GM12878 (cell line): ENCODE data around the gene SCAMP5. TPM values are rescaled to one million over a fixed set of nuclear protein-coding genes. Genes with fewer than 3 reads are reported as not detected.
A peak's percentile ranks its signal among the peaks of the same experiment; 100 is the strongest.

Experiments
- GATAD2B ChIP-seq: fragments of 450-650 bp; conservative IDR thresholded peaks from 2 replicates; pipeline ENCODE4 v1.6.1; 2017; ENCODE audit warnings: low read depth, mild to moderate bottlenecking, moderate library complexity
- HDGF ChIP-seq: fragments of 450-650 bp; IDR thresholded peaks from 2 replicates; pipeline ENCODE4 v1.6.1; 2016; ENCODE audit warnings: antibody characterized with exemption
- JUNB ChIP-seq: IDR thresholded peaks from 2 replicates; pipeline ENCODE4 v1.6.1; 2016; ENCODE audit warnings: antibody characterized with exemption, mild to moderate bottlenecking
- KLF5 ChIP-seq: fragments of 450-650 bp; IDR thresholded peaks from 2 replicates; pipeline ENCODE4 v1.6.1; 2014; ENCODE audit warnings: mild to moderate bottlenecking; ENCODE audit not compliant: partially characterized antibody
- MYB ChIP-seq: fragments of 150-350 bp; IDR thresholded peaks from 2 replicates; pipeline ENCODE4 v1.6.1; 2014; ENCODE audit warnings: mild to moderate bottlenecking, low read depth, low read length, borderline replicate concordance
- MYC ChIP-seq: IDR thresholded peaks from 2 replicates; pipeline ENCODE4 v1.6.1; 2011; ENCODE audit warnings: mild to moderate bottlenecking, low read length, moderate library complexity, inconsistent platforms; ENCODE audit not compliant: insufficient read depth, insufficient replicate concordance, insufficient read length, severe bottlenecking
- POLR2AphosphoS2 ChIP-seq: IDR thresholded peaks from 2 replicates; pipeline ENCODE4 v1.6.1; 2011; ENCODE audit warnings: low read depth, mild to moderate bottlenecking, low read length, improper control_type of control experiment, moderate library complexity
- REST ChIP-seq: IDR thresholded peaks from 2 replicates; pipeline ENCODE4 v1.6.1; 2012; ENCODE audit warnings: mild to moderate bottlenecking, low read depth, low read length
- SKIL ChIP-seq: fragments of 450-650 bp; IDR thresholded peaks from 2 replicates; pipeline ENCODE4 v1.6.1; 2017; ENCODE audit warnings: mild to moderate bottlenecking, low read depth, inconsistent platforms; ENCODE audit not compliant: poor library complexity, severe bottlenecking
- TARDBP ChIP-seq: IDR thresholded peaks from 2 replicates; pipeline ENCODE4 v1.6.1; 2016; ENCODE audit warnings: borderline replicate concordance
- ZNF207 ChIP-seq: fragments of 450-650 bp; IDR thresholded peaks from 2 replicates; pipeline ENCODE4 v1.6.1; 2014; ENCODE audit warnings: antibody characterized with exemption, mild to moderate bottlenecking, borderline replicate concordance
- ZNF24 ChIP-seq: fragments of 450-650 bp; IDR thresholded peaks from 2 replicates; pipeline ENCODE4 v1.6.1; 2017; ENCODE audit warnings: antibody characterized with exemption, mild to moderate bottlenecking
- polyA plus RNA-seq, 11 experiments: library from polyadenylated mRNA; depleted of rRNA in 4 of 11; unstranded in 6 of 11; stranded (reverse) in 5 of 11; fragments of >200 nt; fragmentation: Nextera tagmentation in 4 of 11; fragmentation: Illumina TruSeq in 1 of 11; extraction: Ambion mirVana in 4 of 11; extraction: Trizol in 1 of 11; gene quantifications; 1 replicate in 1 of 11; 2 replicates in 10 of 11; pipeline versions ENCODE4 v1.2.1 to v1.2.3, GENCODE V29; 2011 to 2016; ENCODE audit warnings: inconsistent platforms in 2 of 11, missing spikeins in 2 of 11, low read depth in 1 of 11
- total RNA-seq, 4 experiments: library from RNA; depleted of rRNA in 3 of 4; stranded (reverse); fragments of >200 nt in 3 of 4; fragmentation: Illumina TruSeq in 1 of 4; extraction: Trizol in 1 of 4; gene quantifications; 2 replicates each; pipeline versions ENCODE4 v1.2.1 to v1.2.3, GENCODE V29; 2013 to 2021
- TF ChIP-seq, protein P1 (sequence below): fragments of 450-650 bp; IDR thresholded peaks from 2 replicates; pipeline ENCODE4 v1.6.1; 2017; ENCODE audit warnings: mild to moderate bottlenecking, moderate library complexity
- TF ChIP-seq, protein P2 (sequence below): fragments of 450-650 bp; conservative IDR thresholded peaks from 2 replicates; pipeline ENCODE4 v1.6.1; 2017; ENCODE audit warnings: mild to moderate bottlenecking, moderate library complexity
- TF ChIP-seq, protein P3 (sequence below): fragments of 450-650 bp; IDR thresholded peaks from 2 replicates; pipeline ENCODE4 v1.6.1; 2017; ENCODE audit warnings: low read depth, mild to moderate bottlenecking, moderate library complexity

SCAMP5 gene
- total and polyA plus RNA-seq, 10 of the 15 experiments (the other 5 are each of a cell fraction or from before 2014, with no cell fraction given), result 1.6 to 41.6 (median 16.9) TPM

- TF ChIP-seq POLR2AphosphoS2 (no peak), SKIL (no peak), JUNB (no peak), TARDBP (peak; percentile 50; the same call in 1 of the 2 replicates), HDGF (no peak), GATAD2B (peak; percentile 61; the same call in 1 of the 2 replicates), MYC (no peak), KLF5 (no peak), MYB (no peak), REST (no peak), ZNF207 (no peak; the same call in 1 of the 2 replicates), ZNF24 (no peak)
- TF ChIP-seq, protein P1, sequence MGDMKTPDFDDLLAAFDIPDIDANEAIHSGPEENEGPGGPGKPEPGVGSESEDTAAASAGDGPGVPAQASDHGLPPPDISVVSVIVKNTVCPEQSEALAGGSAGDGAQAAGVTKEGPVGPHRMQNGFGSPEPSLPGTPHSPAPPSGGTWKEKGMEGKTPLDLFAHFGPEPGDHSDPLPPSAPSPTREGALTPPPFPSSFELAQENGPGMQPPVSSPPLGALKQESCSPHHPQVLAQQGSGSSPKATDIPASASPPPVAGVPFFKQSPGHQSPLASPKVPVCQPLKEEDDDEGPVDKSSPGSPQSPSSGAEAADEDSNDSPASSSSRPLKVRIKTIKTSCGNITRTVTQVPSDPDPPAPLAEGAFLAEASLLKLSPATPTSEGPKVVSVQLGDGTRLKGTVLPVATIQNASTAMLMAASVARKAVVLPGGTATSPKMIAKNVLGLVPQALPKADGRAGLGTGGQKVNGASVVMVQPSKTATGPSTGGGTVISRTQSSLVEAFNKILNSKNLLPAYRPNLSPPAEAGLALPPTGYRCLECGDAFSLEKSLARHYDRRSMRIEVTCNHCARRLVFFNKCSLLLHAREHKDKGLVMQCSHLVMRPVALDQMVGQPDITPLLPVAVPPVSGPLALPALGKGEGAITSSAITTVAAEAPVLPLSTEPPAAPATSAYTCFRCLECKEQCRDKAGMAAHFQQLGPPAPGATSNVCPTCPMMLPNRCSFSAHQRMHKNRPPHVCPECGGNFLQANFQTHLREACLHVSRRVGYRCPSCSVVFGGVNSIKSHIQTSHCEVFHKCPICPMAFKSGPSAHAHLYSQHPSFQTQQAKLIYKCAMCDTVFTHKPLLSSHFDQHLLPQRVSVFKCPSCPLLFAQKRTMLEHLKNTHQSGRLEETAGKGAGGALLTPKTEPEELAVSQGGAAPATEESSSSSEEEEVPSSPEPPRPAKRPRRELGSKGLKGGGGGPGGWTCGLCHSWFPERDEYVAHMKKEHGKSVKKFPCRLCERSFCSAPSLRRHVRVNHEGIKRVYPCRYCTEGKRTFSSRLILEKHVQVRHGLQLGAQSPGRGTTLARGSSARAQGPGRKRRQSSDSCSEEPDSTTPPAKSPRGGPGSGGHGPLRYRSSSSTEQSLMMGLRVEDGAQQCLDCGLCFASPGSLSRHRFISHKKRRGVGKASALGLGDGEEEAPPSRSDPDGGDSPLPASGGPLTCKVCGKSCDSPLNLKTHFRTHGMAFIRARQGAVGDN, result peak; percentile 6
- TF ChIP-seq, protein P2, sequence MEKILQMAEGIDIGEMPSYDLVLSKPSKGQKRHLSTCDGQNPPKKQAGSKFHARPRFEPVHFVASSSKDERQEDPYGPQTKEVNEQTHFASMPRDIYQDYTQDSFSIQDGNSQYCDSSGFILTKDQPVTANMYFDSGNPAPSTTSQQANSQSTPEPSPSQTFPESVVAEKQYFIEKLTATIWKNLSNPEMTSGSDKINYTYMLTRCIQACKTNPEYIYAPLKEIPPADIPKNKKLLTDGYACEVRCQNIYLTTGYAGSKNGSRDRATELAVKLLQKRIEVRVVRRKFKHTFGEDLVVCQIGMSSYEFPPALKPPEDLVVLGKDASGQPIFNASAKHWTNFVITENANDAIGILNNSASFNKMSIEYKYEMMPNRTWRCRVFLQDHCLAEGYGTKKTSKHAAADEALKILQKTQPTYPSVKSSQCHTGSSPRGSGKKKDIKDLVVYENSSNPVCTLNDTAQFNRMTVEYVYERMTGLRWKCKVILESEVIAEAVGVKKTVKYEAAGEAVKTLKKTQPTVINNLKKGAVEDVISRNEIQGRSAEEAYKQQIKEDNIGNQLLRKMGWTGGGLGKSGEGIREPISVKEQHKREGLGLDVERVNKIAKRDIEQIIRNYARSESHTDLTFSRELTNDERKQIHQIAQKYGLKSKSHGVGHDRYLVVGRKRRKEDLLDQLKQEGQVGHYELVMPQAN, result no peak
- TF ChIP-seq, protein P3, sequence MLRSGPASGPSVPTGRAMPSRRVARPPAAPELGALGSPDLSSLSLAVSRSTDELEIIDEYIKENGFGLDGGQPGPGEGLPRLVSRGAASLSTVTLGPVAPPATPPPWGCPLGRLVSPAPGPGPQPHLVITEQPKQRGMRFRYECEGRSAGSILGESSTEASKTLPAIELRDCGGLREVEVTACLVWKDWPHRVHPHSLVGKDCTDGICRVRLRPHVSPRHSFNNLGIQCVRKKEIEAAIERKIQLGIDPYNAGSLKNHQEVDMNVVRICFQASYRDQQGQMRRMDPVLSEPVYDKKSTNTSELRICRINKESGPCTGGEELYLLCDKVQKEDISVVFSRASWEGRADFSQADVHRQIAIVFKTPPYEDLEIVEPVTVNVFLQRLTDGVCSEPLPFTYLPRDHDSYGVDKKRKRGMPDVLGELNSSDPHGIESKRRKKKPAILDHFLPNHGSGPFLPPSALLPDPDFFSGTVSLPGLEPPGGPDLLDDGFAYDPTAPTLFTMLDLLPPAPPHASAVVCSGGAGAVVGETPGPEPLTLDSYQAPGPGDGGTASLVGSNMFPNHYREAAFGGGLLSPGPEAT, result no peak
Observed at GRCh38 chr15:75043509-75044257, 48.3 kb downstream of the SCAMP5 start (continued).
